HG03039 (cell line): ENCODE data around the gene LPIN2.

Experiments
- ATAC-seq: cut with Tn5 transposase; IDR thresholded peaks from one replicate; pipeline ENCODE4 v1.9.1; 2021; ENCODE audit warnings: mild to moderate bottlenecking, moderate library complexity; ENCODE audit not compliant: unreplicated experiment

LPIN2 gene

GRCh38 chr18:2964361-2965010 is 48.5 kb downstream of the LPIN2 start:
- no peak for ATAC-seq
